Mucosa of gallbladder (tissue), 1 donor: ENCODE measurements around the gene CCDC40. TPM values are rescaled to one million over a fixed set of nuclear protein-coding genes. Genes with fewer than 3 reads are reported as not detected.
"Not testable (repeated sequence)": the region's sequence is repeated elsewhere in the genome, so short reads cannot be mapped to it uniquely, and the experiment has no call there.

ENCODE experiments used
- DNase-seq: peaks from one replicate; pipeline ENCODE4 v3.0.0-alpha.2; 2020; ENCODE audit warnings: low spot score
- total RNA-seq: library from RNA; stranded (reverse); gene quantifications from one replicate; pipeline ENCODE4 v1.2.1, GENCODE V29; 2021
- donor health status: DM: no; HTN: no; CAD: no.

CCDC40 gene
- total RNA-seq, 1 donor from 2014 or later: 13.5 TPM

DNA sequence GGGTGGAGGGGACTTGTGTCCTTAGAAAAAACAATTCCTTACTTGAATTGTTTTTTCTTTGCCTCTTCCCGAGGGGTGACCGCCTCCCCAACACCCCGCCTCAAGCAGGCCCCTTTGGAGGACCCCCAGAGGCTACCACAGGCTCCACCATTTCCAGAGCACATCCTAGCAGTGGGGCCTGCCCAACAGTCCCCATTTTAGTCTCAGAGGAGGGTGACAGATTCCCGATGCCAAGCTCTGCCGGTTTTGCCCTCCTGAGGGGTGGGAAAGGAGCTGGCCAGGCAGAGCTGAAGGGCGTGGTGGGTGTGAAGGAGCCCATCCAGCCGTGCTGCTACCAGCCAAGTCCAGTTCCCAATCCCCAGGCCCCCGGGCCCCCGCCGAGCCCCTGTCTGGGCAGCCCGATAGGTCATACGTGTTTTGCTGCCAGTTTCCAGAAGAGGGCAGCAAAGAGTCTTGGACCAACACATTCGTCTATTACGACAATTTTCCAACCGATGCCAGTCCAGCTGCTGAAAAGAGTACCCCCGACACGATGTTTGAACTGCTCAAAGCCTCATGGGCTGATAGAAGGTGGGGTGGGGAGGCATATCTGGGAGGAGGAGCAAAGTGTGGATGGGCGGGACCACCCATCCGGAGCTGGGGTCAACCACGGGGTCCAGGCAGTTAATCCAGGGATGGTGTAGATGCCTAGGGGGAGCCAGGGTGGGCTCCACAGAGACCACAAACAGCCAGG, 46.1 kb downstream of the CCDC40 start:
- peak; percentile 66 for DNase-seq

GRCh38 chr17:80083136-80083661, 46.8 kb downstream of the CCDC40 start:
- no peak for DNase-seq

GRCh38 chr17:80084773-80085172, 48.3 kb downstream of the CCDC40 start:
- no peak for DNase-seq

DNA sequence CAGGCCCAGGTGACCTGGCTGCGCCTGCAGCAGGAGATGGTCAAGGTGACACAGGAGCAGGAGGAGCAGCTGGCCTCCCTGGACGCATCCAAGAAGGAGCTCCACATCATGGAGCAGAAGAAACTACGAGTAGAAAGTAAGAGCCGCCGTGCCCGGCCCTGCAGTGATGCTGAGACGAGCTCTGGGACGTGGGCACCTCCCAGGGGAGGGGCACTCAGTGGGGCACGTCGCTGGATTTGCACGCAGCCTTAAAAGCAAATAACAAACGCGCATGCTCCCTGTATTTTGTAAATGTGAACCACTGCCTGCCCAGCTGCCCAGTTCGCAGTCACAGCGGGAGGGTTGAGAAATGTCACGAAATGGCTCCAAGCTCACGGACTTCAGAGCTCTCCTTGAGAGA, 49.6 kb downstream of the CCDC40 start:
- no peak for DNase-seq

GRCh38 chr17:80086616-80087015, 50.2 kb downstream of the CCDC40 start:
- DNase-seq: no peak

GRCh38 chr17:80087346-80088265, 51.2 kb downstream of the CCDC40 start:
- DNase-seq: no peak

DNA sequence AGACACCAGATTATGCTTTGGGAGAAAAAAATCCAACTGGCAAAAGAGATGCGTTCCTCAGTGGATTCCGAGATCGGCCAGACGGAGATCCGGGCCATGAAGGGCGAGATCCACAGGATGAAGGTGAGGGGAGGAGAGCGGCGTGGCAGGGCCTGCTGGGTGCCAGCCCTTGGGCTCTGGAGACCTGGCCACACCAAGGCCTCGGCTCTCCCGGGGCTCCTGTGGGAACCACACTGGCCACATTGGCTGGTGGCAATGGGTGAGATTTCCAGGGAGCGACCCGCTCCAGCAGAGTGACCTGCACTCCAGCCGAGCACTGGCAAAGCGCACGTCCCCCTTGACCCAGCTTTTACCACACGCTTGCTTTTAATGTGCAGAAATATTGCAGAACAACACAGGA, 53.3 kb downstream of the CCDC40 start:
- DNase-seq: no peak

- DNase-seq: not testable (repeated sequence)
These were observed 53.7 kb downstream of the CCDC40 start for GRCh38 chr17:80090164-80090563.

- DNase-seq: no peak
These were observed 54.9 kb downstream of the CCDC40 start for GRCh38 chr17:80091376-80091775.

GRCh38 chr17:80092959-80093358, 56.5 kb downstream of the CCDC40 start:
- no peak for DNase-seq

DNA sequence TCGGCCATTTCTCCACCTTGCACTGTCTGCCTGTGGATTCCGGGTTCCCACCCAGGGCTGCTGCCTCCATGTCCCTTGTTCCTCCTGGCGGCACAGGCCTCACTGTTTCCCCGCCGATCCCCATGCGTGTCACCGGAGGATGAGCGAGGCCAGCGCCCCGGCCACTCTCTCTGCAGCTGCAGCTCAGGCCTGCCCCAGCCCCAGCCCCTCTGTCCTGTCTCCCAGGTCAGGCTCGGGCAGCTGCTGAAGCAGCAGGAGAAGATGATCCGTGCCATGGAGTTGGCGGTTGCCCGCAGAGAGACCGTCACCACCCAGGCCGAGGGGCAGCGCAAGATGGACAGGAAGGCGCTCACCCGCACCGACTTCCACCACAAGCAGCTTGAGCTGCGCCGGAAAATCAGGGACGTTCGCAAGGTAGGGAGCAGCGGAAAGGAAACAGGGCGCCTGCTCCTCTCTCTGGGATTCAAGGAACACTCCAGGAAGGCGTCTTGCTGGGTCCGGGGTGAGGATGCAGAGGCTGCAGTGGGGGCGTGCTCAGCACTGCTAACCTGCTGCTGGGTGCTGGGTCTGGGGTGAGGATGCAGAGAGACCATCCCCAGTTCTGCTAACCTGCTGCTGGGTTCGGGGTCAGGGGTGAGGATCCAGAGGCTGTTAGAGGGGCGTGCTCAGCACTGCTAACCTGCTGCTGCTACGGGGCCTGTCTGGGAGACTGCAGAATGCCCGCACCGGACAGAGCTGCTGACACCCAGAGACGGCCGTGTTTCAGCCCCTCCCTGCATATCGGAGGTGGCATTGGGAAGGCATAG, 58.8 kb downstream of the CCDC40 start:
- no peak for DNase-seq

GRCh38 chr17:80095844-80096475, 59.5 kb downstream of the CCDC40 start:
- no peak for DNase-seq

DNA sequence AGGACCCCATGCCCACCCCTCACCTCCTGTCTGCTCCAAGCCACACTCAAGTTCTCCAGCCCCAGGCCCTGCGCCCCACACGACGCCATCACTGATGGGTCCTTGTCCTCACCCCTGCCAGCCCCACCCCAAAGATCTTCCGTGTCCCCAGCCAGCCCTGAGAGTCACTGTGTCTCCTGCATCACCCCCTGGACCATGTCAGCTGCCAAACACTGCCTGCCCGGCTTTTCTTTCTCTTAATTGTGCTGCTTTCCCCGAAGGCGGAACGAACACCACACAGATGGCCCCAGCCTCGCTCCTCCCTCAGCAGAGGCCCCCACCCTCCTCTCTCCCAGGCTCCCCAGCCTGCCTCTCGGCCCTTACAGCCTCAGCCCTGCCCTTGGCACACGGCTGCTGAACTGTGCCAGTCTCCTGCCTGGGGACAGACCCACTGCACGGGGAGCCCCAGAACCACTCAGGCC, 60.1 kb downstream of the CCDC40 start:
- no peak for DNase-seq

DNA sequence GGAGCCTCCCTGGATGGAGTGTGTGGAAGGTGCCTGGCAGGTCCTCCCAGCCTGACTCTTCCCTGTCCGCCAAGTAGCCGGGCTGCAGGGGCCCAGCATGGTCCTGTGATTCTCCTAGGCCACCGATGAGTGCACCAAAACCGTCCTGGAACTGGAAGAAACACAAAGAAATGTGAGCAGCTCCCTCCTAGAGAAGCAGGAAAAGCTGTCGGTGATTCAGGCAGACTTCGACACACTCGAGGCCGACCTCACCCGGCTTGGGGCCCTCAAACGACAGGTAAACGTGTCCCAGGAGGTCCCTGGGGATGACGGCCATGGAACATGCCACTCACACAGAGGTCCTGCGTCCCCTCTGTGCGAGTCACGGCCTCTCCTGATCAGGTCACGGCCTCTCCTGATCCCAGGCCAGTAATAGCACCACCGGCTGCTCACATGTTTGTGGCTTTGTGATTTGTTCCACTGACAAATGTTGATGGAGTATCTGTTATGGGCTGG, 60.7 kb downstream of the CCDC40 start:
- no peak for DNase-seq

DNA sequence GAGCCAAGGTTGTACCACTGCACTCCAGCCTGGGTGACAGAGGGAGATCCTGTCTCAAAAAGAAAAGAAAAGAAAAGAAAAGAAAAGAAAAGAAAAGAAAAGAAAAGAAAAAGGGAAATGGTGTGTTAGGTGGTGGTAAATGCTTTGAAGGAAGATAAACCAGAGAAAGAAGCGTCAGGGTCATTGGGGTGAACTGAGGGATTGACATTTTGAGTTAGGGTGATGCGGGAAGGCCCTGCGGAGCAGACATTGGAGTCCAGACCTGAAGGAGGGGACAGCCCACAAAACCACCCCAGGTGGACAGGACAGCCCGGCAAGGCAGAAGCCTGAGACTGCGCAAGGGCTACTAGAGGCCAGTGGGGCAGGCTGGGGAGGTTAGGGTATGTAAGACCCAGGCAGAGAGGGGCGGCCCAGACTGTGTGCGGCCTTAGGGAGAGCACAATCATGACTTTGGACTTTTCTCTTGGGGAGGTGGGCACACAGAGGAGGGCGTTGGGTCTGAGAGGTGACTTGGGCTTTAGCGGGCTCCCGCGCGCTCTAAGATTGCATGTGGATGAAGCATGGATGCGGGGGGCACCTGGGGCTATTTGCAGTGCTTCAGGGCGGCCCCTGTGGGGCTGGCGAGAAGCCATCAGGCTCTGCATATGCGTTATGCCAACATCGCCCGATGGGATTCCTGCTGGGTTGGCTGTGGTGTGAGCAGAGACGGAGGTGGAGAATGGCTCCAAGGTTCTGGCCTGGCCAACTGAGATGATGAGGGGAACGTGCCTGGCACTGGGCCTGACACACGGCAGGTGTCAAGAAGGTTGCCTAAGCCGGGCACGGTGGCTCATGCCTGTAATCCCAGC, 61.6 kb downstream of the CCDC40 start:
- no peak for DNase-seq

DNA sequence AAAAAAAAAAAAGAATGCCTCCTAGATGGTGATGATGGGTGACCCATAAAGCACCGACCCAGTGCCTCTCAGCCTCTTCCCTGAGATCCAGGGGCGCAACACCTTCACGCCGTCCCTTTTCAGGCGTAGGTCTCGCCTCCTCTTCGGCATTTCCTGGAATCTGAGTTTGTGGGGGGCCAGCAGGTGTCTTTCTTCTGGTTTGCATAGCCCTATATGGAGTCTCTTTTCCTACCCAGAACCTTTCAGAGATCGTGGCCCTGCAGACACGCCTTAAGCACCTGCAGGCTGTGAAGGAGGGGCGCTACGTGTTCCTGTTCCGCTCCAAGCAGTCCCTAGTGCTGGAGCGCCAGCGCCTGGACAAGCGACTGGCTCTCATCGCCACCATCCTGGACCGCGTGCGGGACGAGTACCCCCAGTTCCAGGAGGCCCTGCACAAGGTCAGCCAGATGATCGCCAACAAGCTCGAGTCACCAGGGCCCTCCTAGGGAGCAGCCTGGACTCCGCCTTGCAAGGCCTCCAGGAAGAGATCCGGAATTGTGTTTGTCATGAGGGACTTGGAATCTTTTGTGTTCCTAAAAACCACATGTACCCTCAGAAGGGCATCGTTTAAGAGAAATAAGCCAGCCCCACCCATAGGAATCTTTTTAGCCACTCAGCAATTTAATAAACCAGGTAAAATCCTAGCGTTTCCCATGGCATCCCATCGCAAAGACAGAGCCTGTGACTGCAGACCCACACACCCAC, 63.0 kb downstream of the CCDC40 start:
- no peak for DNase-seq

DNA sequence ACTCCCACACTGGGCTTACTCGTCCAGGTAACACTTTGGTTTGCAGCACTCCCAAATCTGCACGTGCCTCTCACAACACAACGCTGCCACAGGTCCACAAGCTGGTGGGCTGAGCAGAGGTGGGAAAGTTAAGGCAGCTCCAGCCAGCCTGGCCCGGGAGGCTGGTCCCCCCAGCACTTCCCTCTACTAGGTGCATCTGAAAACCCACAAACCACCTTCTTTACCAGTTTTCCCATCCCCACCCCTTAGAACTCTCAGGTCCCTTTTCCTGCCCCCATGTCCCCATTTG, 63.5 kb downstream of the CCDC40 start:
- DNase-seq: no peak

- peak; percentile 83 for DNase-seq
These were observed 64.8 kb downstream of the CCDC40 start, which contains the start of gene GAA for GRCh38 chr17:80101011-80101945. TSS of gene GAA (plus strand) at chr17:80101581. CDS start at chr17:80104587, 3,006 bp downstream.
